NCI-H82 (cell line): ENCODE measurements around the gene SPIRE2.

Experiments used
- DNase-seq: peaks from one replicate; lab custom pipeline; 2025; lab: John Stamatoyannopoulos, UW

SPIRE2 gene

GRCh38 chr16:89837014-89837546 is 8.8 kb downstream of the SPIRE2 start:
- DNase-seq: no peak

- DNase-seq: no peak
Observed at GRCh38 chr16:89841275-89841674, 13.0 kb downstream of the SPIRE2 start.

GRCh38 chr16:89842471-89843408 is 14.5 kb downstream of the SPIRE2 start:
- no peak for DNase-seq

- no peak for DNase-seq
Observed at GRCh38 chr16:89843409-89844350, 15.4 kb downstream of the SPIRE2 start.

- DNase-seq: no peak
Observed at GRCh38 chr16:89844739-89845339, 16.6 kb downstream of the SPIRE2 start.

- no peak for DNase-seq
Observed at GRCh38 chr16:89845417-89845816, 17.1 kb downstream of the SPIRE2 start.

GRCh38 chr16:89847051-89847939 is 19.0 kb downstream of the SPIRE2 start:
- DNase-seq: no peak

GRCh38 chr16:89847940-89848297 is 19.6 kb downstream of the SPIRE2 start:
- DNase-seq: no peak

GRCh38 chr16:89848974-89849373 is 20.7 kb downstream of the SPIRE2 start:
- no peak for DNase-seq

GRCh38 chr16:89853306-89853993 is 25.2 kb downstream of the SPIRE2 start:
- DNase-seq: no peak

GRCh38 chr16:89855301-89855945 is 27.1 kb downstream of the SPIRE2 start:
- no peak for DNase-seq

GRCh38 chr16:89855986-89856385 is 27.7 kb downstream of the SPIRE2 start:
- no peak for DNase-seq

GRCh38 chr16:89858973-89859614 is 30.8 kb downstream of the SPIRE2 start:
- DNase-seq: no peak

GRCh38 chr16:89859615-89860007 is 31.3 kb downstream of the SPIRE2 start:
- no peak for DNase-seq

GRCh38 chr16:89860747-89861304 is 32.6 kb downstream of the SPIRE2 start:
- DNase-seq: peak; percentile 59

GRCh38 chr16:89861648-89862047 is 33.4 kb downstream of the SPIRE2 start:
- no peak for DNase-seq

GRCh38 chr16:89862732-89863131 is 34.5 kb downstream of the SPIRE2 start:
- no peak for DNase-seq

GRCh38 chr16:89863741-89864526 is 35.7 kb downstream of the SPIRE2 start:
- DNase-seq: no peak

GRCh38 chr16:89864527-89864820 is 36.2 kb downstream of the SPIRE2 start:
- no peak for DNase-seq
